ENCODE results near the gene GPATCH11. TPM values are rescaled to one million over a fixed set of nuclear protein-coding genes. Genes with fewer than 3 reads are reported as not detected.

The GPATCH11 gene
- 6.0 and 9.4 TPM in 2 replicates for total RNA-seq

DNA sequence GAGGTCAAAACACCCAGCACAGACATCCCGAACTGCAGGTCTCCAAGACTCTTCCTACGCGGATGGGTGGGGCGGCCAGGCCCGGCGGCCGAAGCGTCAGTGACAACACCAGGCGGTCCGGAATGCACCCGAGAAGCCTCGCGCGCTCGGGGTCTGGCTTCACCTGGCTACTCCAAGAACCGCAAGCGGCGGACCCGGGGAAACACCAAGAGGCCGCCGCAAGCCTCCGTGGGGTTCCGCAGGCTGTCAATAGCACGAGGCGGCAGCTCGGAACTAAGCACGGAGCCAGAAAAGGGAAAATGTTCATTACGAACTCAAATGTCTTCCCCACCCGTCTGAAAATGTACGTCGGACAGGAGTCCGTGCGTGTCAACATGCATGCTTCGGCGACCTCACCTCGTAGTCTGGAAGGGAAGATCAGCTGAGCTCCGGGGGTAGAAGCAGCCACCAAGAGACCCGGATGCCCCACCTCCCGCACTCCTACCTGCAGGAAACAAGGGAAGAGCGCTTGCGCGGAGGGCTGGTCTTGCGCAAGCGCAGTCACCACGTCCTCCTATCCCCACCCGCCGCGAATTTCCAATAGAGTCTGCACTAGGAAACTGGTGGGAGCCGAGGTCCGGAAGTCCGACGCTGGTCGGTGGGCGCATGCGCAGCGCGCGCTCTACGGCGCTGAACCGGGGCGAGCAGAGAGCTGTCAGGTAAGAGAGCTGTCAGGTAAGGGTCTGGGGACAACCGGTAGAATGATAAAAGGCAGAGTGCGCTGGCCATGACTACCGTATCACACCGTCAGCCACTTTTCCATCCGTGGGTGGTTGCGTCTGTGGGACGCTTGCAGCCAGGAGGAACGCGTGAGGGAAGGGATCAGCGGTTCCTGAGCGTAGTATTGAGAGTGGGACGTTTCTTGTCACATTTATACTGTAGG is at the start of gene GPATCH11, which contains the start of gene HEATR5B:
TSS of gene GPATCH11 (plus strand) at position 646 of the 922 bp plus-strand sequence. CDS start 3,864 bp downstream, outside the sequence.
TSS of gene HEATR5B (minus strand) at position 500 of the 922 bp plus-strand sequence. CDS start 958 bp downstream, outside the sequence.
- DNase-seq, result peak; percentile 97

DNA sequence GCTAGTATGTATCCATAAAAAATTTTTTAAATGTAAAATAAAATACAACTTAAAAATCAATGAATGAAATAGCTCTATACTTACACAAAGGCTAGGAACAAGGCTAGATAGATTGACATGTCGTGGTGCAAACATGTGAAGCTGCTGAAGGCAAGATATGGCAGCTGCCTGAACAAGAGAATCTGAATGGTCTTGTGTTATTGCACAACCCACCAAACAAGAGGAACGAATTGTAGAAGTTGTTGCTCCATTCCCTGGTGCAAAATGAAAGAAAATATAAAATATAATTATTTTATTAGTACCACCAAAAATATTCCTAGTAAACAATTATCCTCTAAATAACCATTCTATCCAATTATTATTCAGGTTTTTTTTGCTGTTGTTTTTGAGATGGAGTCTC is 46.5 kb upstream of the GPATCH11 start:
- no peak for DNase-seq

DNA sequence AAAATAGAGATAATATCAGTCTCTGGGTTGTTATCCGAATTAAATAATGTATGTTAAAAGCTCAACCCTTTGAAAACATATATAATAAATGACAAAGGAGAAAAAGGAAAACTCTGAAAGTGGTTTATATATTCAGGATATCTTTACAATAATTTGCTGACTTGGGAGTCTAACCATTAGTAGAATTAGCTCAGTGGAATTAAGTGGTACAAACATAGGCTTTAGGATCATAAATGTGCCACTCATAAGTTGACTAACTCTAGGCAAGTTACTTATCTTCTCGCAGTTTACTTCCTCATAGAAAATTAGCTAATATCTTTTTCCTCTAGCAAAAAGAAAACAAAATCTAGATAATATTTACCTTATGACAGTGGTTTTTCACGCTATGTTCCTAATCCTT is 44.7 kb upstream of the GPATCH11 start:
- DNase-seq, result no peak

DNA sequence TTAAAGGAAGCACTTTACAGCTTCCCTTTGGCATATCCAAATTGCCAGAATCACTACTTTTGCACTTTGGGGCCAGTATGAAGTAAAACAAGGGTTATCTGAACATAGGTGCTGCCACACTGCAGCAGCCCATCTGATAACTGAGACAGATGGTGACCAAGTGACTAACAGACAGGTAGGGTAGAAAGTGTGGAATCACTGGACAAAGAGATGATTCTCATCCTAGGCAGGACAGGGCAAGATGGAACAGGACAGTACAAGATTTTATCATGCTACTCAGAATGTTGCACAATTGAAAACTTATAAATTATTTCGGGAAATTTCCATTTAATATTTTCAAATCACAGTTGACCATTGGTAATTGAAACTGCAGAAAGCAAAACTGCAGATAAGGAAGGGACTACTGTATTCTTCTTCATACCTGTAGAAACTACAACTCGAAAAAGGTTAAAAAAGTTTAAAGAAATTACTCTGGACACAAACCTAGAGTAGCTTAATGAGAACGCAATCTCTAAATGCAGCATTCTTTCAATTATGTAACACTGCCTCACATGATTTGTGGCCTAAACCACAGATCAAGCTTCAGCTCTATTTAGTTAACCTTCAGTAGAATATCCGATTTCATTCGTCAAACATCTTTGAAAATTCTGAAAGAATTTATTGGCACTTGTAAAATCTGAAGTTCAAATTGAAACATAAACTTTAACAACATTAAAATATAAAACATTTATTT is 31.6 kb upstream of the GPATCH11 start:
- no peak for DNase-seq

DNA sequence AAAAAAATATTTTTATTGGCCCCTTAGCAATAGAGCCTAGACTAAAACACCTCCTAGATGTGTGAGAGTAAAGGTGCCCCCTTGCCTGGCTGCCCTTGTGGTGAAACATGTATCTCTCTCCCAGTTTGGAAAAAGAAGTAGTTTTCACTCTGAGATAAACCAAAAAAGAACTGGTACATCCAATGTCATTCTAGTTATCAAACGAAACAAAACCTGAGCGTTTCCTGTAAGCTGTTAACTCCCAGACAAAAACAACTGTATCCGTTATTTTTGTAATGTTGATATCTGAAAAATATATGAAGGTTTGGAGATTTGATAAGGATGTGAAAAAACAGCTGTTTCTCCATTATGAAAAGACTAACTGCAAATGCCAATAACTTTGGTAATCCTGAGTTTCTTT is 24.5 kb upstream of the GPATCH11 start:
- no peak for DNase-seq

- no peak for DNase-seq
Observed at GRCh38 chr2:37060446-37060845, 23.9 kb upstream of the GPATCH11 start.

GRCh38 chr2:37061013-37061711 is 23.2 kb upstream of the GPATCH11 start:
- DNase-seq, result no peak

DNA sequence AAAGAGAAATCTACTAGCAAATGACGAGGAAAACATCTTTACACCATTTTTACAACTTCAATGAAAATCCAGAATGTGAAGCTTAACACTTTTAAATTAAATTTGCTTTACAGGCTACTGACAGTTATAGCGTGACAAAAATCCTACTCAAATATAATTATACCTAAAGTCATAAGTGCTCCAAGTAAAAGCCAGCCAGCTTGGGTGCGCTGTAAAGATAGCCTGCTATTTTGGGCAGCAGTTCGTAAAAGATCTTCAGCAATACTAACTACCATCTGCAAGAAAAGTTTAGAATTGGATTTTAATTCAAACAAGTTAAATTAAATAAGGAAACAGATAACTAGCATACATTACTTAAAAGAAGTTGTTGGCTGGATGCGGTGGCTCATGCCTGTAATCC is 22.5 kb upstream of the GPATCH11 start:
- no peak for DNase-seq

GRCh38 chr2:37068686-37069085 is 15.6 kb upstream of the GPATCH11 start:
- DNase-seq, result no peak

- no peak for DNase-seq
Observed at GRCh38 chr2:37070931-37071330, 13.4 kb upstream of the GPATCH11 start.

GRCh38 chr2:37080266-37080665 is 4.1 kb upstream of the GPATCH11 start:
- peak; percentile 64 for DNase-seq

DNA sequence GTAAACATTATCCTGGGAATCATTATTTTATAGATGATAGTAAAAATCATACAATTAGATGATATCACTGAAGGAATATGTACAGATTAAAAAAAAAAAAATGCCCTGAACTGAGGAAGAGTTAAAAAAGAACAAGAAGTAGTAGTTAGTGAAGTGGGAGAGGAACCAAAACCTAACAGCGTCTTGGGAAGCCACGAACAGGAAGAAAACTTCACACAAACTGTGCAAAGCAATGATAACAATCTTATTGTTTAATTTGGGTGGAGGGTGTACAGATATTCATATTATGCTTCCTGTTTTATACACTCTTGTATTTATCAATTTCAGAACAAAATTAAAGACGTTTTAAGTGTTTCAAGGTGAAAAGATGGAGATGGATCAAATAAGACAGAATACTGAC is 3.6 kb upstream of the GPATCH11 start:
- DNase-seq, result peak; percentile 7

DNA sequence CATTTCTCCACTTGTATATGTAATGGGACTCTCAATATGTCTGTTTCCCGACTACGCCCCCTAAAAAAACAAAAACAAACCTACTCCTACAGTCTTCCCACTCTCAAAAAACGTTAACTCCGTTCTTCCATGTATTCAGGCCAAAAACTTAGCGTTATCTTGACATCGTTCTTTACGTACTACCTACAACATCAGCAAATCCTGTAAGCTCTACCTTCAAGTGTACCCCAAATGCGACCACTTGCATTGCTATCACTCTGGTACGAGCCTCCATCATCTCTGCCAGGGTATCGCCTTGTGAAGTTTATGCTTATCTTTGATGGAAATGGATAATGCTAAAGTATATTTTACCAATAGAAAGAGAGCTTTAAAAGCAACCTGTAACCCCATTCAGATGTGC is 479 bp downstream of the GPATCH11 start:
- no peak for DNase-seq

GRCh38 chr2:37085731-37086147 is 1.4 kb downstream of the GPATCH11 start:
- peak; percentile 37 for DNase-seq

DNA sequence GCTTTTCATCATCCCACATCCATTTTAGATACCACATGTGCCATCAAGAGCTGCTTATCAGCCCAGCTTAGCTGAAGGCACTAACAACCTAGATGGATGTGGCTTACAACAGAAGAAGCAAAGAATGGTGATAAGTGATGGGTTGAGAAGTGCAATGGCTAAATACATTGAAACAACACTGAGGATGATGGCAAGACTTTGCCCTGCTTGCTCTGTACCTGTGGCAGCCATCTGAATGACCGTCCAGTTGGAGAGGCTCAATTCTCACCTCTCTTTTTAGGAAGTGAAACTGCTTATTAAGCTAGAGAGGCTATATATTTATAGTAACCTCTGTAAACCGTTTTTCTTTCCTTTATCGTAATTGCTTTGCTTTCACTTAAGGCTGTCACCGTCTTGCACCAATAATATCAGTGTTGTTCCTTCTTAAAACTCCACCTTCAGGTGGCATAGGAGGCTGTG is 5.7 kb downstream of the GPATCH11 start:
- no peak for DNase-seq

- no peak for DNase-seq
Observed at GRCh38 chr2:37091873-37092272, 7.6 kb downstream of the GPATCH11 start.

DNA sequence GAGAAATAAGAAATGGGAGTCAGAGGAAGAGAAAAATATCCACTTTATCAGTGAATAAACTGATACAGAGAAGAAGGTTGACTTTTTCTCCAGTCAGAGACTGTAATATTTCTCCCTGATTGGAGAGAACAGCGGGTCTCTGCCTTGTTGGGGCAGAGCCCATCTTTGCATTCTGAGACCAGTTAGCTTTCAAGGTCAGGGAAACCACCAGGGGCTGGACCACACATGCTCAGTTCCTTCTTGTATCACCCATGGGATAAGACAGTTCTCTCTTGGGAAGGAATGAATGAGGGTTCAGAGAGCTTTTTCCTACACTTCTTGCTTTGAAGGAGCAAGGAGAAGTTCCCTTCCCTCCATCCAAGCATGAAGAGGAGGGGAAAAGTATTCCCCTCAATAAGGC is 12.2 kb downstream of the GPATCH11 start:
- DNase-seq, result no peak

GRCh38 chr2:37098416-37099118 is 14.2 kb downstream of the GPATCH11 start:
- no peak for DNase-seq

DNA sequence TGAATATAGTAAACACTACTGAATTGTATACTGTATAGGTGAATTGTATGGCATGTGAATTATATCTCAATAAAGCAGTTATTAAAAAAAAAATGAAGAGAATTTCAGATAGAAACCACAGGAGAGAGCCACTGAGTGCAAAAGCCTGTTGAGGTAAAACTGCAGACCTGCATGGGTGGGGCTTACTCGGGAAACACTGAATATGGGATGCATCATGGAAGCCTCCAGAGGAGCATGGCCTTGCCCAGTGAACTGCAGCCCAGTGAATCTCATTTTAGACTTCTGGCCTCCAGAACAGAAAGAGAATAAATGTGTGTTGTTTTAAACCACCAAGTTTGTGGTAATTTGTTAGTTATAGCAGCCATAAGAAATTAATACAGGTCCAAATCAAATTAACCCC is 15.7 kb downstream of the GPATCH11 start:
- DNase-seq, result no peak

GRCh38 chr2:37102588-37102987 is 18.3 kb downstream of the GPATCH11 start:
- DNase-seq, result no peak

DNA sequence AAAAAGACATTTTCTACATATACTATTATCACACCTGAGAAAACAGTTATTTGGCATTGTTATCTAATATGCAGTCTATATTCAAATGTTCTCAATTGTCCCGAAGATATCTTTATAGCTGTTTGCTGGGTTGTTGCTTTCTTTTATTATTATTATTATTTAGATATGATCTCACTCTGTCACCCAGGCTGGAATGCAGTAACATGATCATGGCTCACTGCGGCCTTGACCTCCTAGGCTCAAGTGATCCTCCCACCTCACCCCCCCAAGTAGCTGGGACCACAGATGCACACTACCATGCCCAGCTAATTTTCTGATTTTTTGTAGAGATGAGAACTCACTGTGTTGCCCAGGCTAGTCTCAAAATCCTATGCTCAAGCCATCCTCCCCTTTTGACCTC is 19.9 kb downstream of the GPATCH11 start:
- DNase-seq, result no peak

- DNase-seq, result no peak
Observed at GRCh38 chr2:37105150-37105549, 20.8 kb downstream of the GPATCH11 start.

Measured in dermis blood vessel endothelial cell (primary cell).